ENCODE data around the gene TYRP1. TPM values are rescaled to one million over a fixed set of nuclear protein-coding genes. Genes with fewer than 3 reads are reported as not detected.

The TYRP1 gene
- total RNA-seq, 1 donor from 2014 or later: not detected

DNA sequence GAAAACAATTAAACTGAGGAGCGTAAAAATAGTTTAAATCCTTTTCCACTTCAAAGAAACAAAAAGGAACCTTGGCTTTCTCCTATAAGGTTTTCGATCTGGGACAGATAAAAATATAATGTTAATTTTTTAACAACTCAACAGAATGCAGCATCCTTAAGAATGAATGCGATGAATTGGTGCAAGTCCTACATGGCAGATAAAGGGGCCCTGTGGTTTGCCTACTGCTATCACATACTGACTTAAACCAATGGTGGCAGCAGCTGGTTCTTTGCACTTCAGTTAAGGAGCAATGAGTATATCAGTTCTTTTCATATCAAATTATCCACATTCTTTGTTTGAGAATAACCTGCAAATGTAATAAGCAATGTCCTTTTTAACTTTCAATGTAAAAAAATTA, 12.4 kb upstream of the TYRP1 start:
- H3K27ac Mint-ChIP-seq (ENCODE audit: unreplicated experiment): no peak overlapping the region
- H3K4me1 Mint-ChIP-seq: peaks cover 8% of the 10 kb centered on the region
- H3K27me3 Mint-ChIP-seq (ENCODE audit: low read depth): no peaks in the 10 kb centered on the region
- no peaks in the 10 kb centered on the region for H3K36me3 Mint-ChIP-seq (ENCODE audit: low read depth)
- H3K9me3 Mint-ChIP-seq: no peaks in the 10 kb centered on the region
- TF ChIP-seq, protein P1, sequence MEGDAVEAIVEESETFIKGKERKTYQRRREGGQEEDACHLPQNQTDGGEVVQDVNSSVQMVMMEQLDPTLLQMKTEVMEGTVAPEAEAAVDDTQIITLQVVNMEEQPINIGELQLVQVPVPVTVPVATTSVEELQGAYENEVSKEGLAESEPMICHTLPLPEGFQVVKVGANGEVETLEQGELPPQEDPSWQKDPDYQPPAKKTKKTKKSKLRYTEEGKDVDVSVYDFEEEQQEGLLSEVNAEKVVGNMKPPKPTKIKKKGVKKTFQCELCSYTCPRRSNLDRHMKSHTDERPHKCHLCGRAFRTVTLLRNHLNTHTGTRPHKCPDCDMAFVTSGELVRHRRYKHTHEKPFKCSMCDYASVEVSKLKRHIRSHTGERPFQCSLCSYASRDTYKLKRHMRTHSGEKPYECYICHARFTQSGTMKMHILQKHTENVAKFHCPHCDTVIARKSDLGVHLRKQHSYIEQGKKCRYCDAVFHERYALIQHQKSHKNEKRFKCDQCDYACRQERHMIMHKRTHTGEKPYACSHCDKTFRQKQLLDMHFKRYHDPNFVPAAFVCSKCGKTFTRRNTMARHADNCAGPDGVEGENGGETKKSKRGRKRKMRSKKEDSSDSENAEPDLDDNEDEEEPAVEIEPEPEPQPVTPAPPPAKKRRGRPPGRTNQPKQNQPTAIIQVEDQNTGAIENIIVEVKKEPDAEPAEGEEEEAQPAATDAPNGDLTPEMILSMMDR (conservative IDR thresholded peaks at IDR 0.05): no peak
- H3K4me3 Mint-ChIP-seq: no peak overlapping the region
- no peak for DNase-seq (ENCODE audit: low read depth, low spot score)

DNA sequence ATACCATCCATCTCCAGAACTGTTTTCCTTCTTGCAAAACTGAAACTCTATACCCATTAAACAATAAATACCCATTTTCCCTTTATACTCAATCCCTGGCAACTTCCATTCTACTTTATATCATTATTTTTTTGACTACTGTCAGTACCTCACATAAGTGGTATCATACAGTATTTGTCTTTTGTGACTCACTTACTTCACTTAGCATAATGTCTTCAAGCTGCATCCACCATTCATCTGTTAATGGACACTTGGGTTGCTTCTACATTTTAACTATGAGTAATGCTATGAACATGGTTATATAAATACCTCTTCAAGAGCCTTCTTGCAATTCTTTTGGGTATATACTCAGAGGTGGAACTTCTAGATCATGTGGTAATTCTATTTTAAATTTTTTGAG, 11.6 kb upstream of the TYRP1 start:
- peaks cover 8% of the 10 kb centered on the region for H3K4me1 Mint-ChIP-seq
- H3K9me3 Mint-ChIP-seq: no peaks in the 10 kb centered on the region
- H3K4me3 Mint-ChIP-seq: no peak overlapping the region

DNA sequence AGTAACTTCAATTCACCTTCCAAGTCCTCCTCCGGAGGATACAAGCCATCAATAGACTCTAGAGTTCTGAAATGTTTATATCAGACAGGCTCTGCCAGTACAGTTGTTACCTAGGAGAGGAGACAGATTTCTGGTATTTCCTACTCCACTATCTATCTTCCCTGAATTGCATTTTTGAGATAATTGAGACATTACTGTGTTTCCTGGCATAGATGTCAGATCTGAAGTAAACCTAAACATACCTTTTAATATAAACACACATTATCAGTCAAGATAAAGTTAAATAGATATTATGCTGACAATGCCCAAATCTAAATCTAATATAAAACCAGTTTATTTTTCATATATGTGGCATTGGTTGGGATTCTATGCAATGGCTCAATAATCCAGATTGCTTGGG, 8.2 kb upstream of the TYRP1 start:
- no peak overlapping the region for H3K4me3 Mint-ChIP-seq
- TF ChIP-seq, protein P1 (conservative IDR thresholded peaks at IDR 0.05): no peak
- H3K27ac Mint-ChIP-seq (ENCODE audit: unreplicated experiment): no peak overlapping the region
- peaks cover 7% of the 10 kb centered on the region for H3K4me1 Mint-ChIP-seq
- no peaks in the 10 kb centered on the region for H3K36me3 Mint-ChIP-seq (ENCODE audit: low read depth)
- no peaks in the 10 kb centered on the region for H3K27me3 Mint-ChIP-seq (ENCODE audit: low read depth)
- DNase-seq (ENCODE audit: low read depth, low spot score): no peak
- H3K9me3 Mint-ChIP-seq: no peaks in the 10 kb centered on the region

More for the DNA sequence above, 11.6 kb upstream of the TYRP1 start:
- H3K27ac Mint-ChIP-seq (ENCODE audit: unreplicated experiment): no peak overlapping the region
- no peak for DNase-seq (ENCODE audit: low read depth, low spot score)
- no peaks in the 10 kb centered on the region for H3K36me3 Mint-ChIP-seq (ENCODE audit: low read depth)
- TF ChIP-seq, protein P1 (conservative IDR thresholded peaks at IDR 0.05): no peak
- no peaks in the 10 kb centered on the region for H3K27me3 Mint-ChIP-seq (ENCODE audit: low read depth)

- Mint-ChIP-seq H3K27me3 (ENCODE audit: low read depth) (no peaks in the 10 kb centered on the region), H3K4me1 (no peaks in the 10 kb centered on the region), H3K9me3 (no peaks in the 10 kb centered on the region), H3K4me3 (no peak overlapping the region), H3K27ac (ENCODE audit: unreplicated experiment) (no peak overlapping the region), H3K36me3 (ENCODE audit: low read depth) (no peaks in the 10 kb centered on the region)
- DNase-seq (ENCODE audit: low read depth, low spot score): no peak
- TF ChIP-seq, protein P1 (conservative IDR thresholded peaks at IDR 0.05): no peak
Observed at GRCh38 chr9:12689233-12689632, 4.0 kb upstream of the TYRP1 start.

DNA sequence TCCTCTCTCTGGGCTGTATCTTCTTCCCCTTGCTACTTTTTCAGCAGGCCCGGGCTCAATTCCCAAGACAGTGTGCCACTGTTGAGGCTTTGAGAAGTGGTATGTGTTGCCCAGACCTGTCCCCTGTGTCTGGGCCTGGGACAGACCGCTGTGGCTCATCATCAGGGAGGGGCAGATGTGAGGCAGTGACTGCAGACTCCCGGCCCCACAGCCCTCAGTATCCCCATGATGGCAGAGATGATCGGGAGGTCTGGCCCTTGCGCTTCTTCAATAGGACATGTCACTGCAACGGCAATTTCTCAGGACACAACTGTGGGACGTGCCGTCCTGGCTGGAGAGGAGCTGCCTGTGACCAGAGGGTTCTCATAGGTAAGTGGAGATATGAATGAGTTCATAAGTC, 828 bp downstream of the TYRP1 start:
- no peak for DNase-seq (ENCODE audit: low read depth, low spot score)
- Mint-ChIP-seq H3K27ac (ENCODE audit: unreplicated experiment) (no peak overlapping the region), H3K36me3 (ENCODE audit: low read depth) (no peaks in the 10 kb centered on the region)

More for the DNA sequence above, 828 bp downstream of the TYRP1 start:
- Mint-ChIP-seq H3K4me3 (no peak overlapping the region), H3K4me1 (no peaks in the 10 kb centered on the region), H3K9me3 (no peaks in the 10 kb centered on the region), H3K27me3 (ENCODE audit: low read depth) (no peaks in the 10 kb centered on the region)
- TF ChIP-seq, protein P1 (conservative IDR thresholded peaks at IDR 0.05): no peak

All from neural crest cell (in vitro differentiated cells).